Anterior cingulate cortex (tissue), 58 donors: Measurements from ENCODE around the gene ARHGEF10L.

Experiments
- DNase-seq, 58 donors: peaks; one replicate each; lab custom pipeline; 2025; lab: John Stamatoyannopoulos, UW

The ARHGEF10L gene

GRCh38 chr1:17606826-17607440 is 67.4 kb downstream of the ARHGEF10L start:
- peak in 54 of 58 donors; percentile 4 to 85 (median 40) for DNase-seq

GRCh38 chr1:17607644-17608581 is 68.4 kb downstream of the ARHGEF10L start:
- no peak for DNase-seq

GRCh38 chr1:17609529-17609928 is 70.0 kb downstream of the ARHGEF10L start:
- no peak for DNase-seq

GRCh38 chr1:17610085-17610484 is 70.6 kb downstream of the ARHGEF10L start:
- DNase-seq = no peak

- DNase-seq = peak in 15 of 58 donors; percentile 7 to 60 (median 23)
Measured at GRCh38 chr1:17610713-17611112, 71.2 kb downstream of the ARHGEF10L start.

GRCh38 chr1:17611991-17612390 is 72.5 kb downstream of the ARHGEF10L start:
- no peak for DNase-seq

- DNase-seq = no peak
Measured at GRCh38 chr1:17612831-17613230, 73.3 kb downstream of the ARHGEF10L start.

GRCh38 chr1:17614586-17614985 is 75.1 kb downstream of the ARHGEF10L start:
- no peak for DNase-seq

- peak in 14 of 58 donors; percentile 3 to 41 (median 16) for DNase-seq
Measured at GRCh38 chr1:17615157-17615556, 75.7 kb downstream of the ARHGEF10L start.

- no peak for DNase-seq
Measured at GRCh38 chr1:17615959-17616358, 76.5 kb downstream of the ARHGEF10L start.

GRCh38 chr1:17616731-17617279 is 77.3 kb downstream of the ARHGEF10L start:
- no peak for DNase-seq

GRCh38 chr1:17617787-17618557 is 78.5 kb downstream of the ARHGEF10L start:
- peak in 31 of 58 donors; percentile 7 to 41 (median 22) for DNase-seq

GRCh38 chr1:17618558-17619247 is 79.2 kb downstream of the ARHGEF10L start:
- DNase-seq = peak in 19 of 58 donors; percentile 8 to 63 (median 22)

- DNase-seq = no peak
Measured at GRCh38 chr1:17620448-17620847, 81.0 kb downstream of the ARHGEF10L start.

- no peak for DNase-seq
Measured at GRCh38 chr1:17621691-17622090, 82.2 kb downstream of the ARHGEF10L start.

- no peak for DNase-seq
Measured at GRCh38 chr1:17622823-17623222, 83.3 kb downstream of the ARHGEF10L start.

GRCh38 chr1:17624611-17625233 is 85.2 kb downstream of the ARHGEF10L start:
- DNase-seq = peak in 6 of 58 donors; percentile 14 to 46 (median 24)

GRCh38 chr1:17627239-17628052 is 87.9 kb downstream of the ARHGEF10L start:
- no peak for DNase-seq
